ENCODE results near the gene BACH2.
A peak's percentile ranks its signal among the peaks of the same experiment; 100 is the strongest.

The BACH2 gene

GRCh38 chr6:89942601-89943000, 354.0 kb downstream of the BACH2 start:
- H3K27ac ChIP-seq: peak overlapping the region; percentile 98
- no peak for TF ChIP-seq CTCF (conservative IDR thresholded peaks at IDR 0.05)

GRCh38 chr6:89941763-89942497, 354.7 kb downstream of the BACH2 start:
- H3K27ac ChIP-seq: peak overlapping the region; percentile 98
- TF ChIP-seq CTCF (conservative IDR thresholded peaks at IDR 0.05): no peak

DNA sequence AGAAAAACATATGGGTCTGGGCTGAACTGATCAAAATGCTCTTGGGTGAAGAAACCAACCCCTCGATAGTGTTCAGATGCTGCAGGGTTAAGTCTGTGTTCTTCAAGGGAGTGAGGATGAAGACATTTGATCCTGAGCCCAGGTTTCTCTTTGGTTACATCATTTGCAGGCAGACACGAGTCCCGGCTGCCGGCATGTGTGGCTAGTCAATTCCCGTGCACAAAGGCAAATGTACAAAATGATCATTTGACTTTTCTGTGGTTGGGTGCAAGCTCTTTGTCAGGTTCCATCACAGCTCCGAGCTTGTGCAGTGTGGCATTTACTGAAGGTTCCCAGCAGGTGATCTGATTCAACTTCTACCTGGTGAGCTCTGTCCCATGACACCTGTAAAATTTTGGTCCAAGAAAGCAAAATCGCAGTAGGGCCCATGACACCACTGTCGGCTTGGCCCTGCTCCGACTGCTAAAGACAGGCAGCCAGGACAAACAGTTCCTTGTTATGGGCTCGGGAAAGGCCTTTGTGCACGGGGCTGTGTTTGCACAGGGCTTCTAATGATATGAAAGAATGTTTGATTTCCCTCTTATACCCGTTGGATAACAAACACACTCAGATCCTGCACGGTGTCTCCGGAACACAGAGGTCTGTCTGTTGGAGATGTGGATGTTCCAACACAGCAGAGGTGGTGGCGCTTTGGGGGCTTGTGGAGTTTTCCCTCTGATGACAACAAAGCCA, 355.4 kb downstream of the BACH2 start:
- TF ChIP-seq CTCF (conservative IDR thresholded peaks at IDR 0.05): no peak
- peak overlapping the region; percentile 98 for H3K27ac ChIP-seq

DNA sequence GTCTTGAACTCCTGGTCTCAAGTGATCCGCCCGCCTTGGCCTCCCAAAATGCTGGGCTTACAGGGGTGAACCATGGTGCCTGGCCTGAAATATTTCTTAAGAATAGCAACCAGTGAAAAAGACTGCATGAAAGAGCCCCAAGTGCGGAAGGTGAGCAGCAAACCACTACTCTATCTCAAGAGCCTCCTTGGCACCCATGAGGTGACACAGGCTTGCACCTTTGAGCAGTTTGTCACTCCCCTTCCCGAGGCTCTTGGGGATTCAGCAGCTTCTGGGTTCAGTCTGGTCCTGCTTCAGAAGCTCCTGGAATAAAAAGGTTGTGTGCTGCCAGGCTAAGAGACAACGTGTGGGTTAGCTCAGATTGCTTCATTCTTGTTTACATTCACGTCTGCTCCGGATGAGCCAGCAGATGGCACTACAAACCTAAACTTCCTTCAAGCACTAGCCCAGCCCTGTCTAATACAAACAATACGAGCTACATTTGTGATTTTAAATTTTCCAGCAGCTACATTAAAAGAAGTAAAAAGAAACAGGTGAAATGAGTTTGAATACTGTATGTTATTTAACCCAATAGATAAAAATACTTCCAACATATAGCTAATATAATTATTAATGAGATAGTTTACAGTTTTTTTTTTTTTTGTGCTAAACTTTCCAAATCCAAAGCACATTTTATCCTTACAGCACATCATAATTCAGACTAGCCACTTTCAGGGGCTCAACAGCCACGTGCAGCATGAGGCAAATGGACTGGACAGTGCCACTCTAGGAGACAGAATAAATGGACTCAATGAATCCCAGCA, 356.2 kb downstream of the BACH2 start:
- peak; percentile 78 for TF ChIP-seq CTCF (conservative IDR thresholded peaks at IDR 0.05)
- H3K27ac ChIP-seq: peak overlapping the region; percentile 98

DNA sequence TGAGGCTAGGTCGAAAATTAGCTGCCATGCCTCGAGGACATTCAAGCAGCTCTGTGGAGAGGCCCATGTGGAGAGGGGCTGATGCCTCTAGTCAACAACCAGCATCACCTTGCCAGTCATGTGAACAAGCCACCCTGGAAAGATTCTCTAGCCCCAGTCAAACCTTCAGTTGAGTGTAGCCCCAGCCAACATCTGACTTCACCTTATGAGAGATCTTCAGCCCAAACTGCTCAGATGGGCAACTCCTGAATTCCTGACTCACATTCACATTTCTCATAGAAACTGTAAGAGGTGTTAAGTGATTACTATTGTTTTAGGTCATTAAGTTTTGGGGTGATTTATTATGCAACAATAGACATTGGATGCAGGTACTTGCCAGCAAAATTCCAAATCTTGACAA, 357.5 kb downstream of the BACH2 start:
- TF ChIP-seq CTCF (conservative IDR thresholded peaks at IDR 0.05): no peak
- no peak overlapping the region for H3K27ac ChIP-seq

DNA sequence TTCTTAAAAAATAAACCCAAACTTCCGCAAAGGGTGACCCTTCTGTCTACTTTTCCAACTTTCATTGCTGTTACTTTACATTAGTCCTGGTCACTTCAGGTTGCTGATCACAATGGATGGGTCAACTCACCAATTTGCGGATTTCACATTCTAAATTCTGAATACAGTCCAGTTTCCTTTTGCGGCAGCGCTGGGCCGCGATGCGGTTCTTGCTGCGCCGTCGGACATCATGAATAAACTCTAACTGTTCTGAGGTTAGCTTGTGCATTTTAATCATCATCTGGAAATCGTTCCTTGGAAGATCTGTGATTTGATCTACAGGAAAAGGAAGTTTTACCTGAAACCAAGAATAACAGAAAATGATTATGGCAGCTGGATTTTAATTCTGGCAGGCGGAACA, 358.6 kb downstream of the BACH2 start:
- H3K27ac ChIP-seq: no peak overlapping the region
- no peak for TF ChIP-seq CTCF (conservative IDR thresholded peaks at IDR 0.05)

GRCh38 chr6:89936177-89936576, 360.5 kb downstream of the BACH2 start:
- TF ChIP-seq CTCF (conservative IDR thresholded peaks at IDR 0.05): no peak
- H3K27ac ChIP-seq: no peak overlapping the region
